ENCODE results near the gene LRRC7. TPM values are rescaled to one million over a fixed set of nuclear protein-coding genes. Genes with fewer than 3 reads are reported as not detected.

The LRRC7 gene
- total RNA-seq, 2 experiments from 2014 or later: not detected

DNA sequence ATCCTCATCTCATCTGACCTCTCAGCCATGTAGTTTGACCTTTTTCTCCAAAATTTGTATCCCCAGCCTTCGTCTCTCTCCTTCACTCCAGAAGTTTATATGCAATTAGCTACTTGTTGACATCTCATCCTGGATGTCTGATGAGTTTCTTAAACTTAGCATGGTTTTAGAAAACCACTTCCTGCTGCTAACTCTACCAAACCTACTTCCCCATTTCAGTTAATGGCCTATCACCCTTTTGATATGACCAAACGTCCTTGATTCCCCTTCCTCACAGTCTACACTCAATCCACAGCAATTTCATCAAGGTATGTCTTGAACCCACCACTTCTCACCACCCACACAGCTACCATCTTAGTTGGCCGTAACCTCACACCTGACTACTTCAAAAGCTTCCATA lies 515.8 kb downstream of the LRRC7 start:
- CTCF ChIA-PET: interaction anchor here (0.5 kb wide), 1 partner anchor 42 kb away, joined by 4 read pairs; no protein-coding TSS in a partner anchor

DNA sequence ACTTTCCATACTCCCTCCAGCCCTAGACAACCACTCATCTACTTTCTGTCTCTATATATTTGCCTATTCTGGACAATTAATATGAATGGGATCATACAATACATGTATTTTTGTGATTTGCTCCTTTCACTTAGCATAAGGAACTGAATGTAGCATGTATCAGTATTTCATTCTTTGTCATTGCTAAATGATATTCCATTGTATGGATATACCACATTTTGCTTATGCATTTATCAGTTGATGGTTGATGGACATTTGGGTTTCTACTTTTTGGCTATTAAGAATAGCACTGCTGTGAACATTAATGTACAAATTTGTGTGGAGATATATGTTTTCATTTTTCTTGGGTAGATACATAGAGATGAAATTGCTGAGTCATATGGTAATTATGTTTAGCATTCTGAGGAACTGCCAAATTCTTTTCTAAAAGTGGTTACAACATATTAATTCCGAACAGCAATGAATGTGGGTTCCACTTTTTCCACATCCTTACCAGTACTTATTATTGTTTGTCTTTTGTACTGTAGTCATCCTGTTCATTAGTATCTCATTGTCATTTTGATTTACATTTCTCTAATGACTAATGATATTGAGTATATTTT lies 516.7 kb downstream of the LRRC7 start:
- H3K27ac Mint-ChIP-seq: no peak overlapping the region
- no peaks in the 10 kb centered on the region for H3K36me3 Mint-ChIP-seq (ENCODE audit: low read depth)
- H3K27me3 Mint-ChIP-seq: peaks cover 6% of the 10 kb centered on the region
- no peak for DNase-seq
- peaks cover 3% of the 10 kb centered on the region for H3K9me3 Mint-ChIP-seq
- ChIA-PET POLR2A (no interaction called here), CTCF (no interaction called here)
- H3K4me1 Mint-ChIP-seq: peaks cover 5% of the 10 kb centered on the region
- H3K4me3 Mint-ChIP-seq: no peak overlapping the region

More for the DNA sequence above, 515.8 kb downstream of the LRRC7 start:
- peaks cover 3% of the 10 kb centered on the region for H3K9me3 Mint-ChIP-seq
- peaks cover 5% of the 10 kb centered on the region for H3K4me1 Mint-ChIP-seq
- H3K4me3 Mint-ChIP-seq: no peak overlapping the region
- DNase-seq: no peak
- no peak overlapping the region for H3K27ac Mint-ChIP-seq
- POLR2A ChIA-PET: interaction anchor here (0.7 kb wide), 1 partner anchor 10 kb away, joined by 3 read pairs; no protein-coding TSS in a partner anchor
- H3K27me3 Mint-ChIP-seq: peaks cover 6% of the 10 kb centered on the region
- no peaks in the 10 kb centered on the region for H3K36me3 Mint-ChIP-seq (ENCODE audit: low read depth)

DNA sequence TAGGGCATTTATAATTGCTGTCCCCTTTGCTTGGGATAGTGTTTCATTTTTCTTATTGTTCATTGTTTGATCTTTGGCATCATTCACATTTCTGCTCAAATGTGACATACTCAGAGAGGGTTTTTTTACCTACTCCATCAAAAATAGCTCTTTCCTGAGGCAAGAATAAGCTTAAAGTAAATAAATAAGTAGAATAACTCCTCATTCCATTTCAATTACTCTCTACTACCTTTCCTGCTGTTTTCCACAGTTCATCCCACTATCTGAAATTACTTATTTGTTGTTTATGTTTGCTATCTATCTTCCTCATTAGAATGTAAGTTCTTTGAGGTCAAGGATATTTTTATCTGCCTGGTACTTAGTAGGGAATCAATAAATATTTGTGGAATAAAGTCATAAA lies 517.8 kb downstream of the LRRC7 start:
- Mint-ChIP-seq H3K4me3 (no peak overlapping the region), H3K27ac (no peak overlapping the region), H3K27me3 (peaks cover 6% of the 10 kb centered on the region), H3K36me3 (ENCODE audit: low read depth) (no peaks in the 10 kb centered on the region), H3K9me3 (peaks cover 3% of the 10 kb centered on the region), H3K4me1 (peaks cover 5% of the 10 kb centered on the region)
- no peak for DNase-seq
- POLR2A ChIA-PET: no interaction called here
- CTCF ChIA-PET: no interaction called here

DNA sequence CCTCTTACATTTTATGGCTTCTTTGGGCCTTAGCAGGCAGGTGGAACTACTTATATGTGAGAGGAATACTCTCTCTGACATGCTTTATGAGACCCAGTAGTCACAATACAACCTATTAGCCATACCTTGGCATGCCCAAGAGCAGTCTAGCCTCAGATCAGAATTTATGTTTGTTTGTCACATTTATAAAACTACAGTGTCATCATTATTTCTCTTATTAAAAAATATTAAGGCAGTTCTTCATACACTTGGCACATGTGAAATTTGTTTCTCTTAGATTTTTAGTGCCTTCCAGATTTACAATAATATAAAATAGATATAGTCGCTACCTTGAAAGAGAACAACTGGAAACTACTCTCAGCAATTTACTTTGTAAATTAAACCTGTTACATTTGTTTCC lies 519.2 kb downstream of the LRRC7 start:
- Mint-ChIP-seq H3K9me3 (peaks cover 3% of the 10 kb centered on the region), H3K4me1 (peaks cover 5% of the 10 kb centered on the region), H3K36me3 (ENCODE audit: low read depth) (no peaks in the 10 kb centered on the region), H3K27ac (no peak overlapping the region), H3K4me3 (no peak overlapping the region), H3K27me3 (peaks cover 2% of the 10 kb centered on the region)
- POLR2A ChIA-PET: no interaction called here
- CTCF ChIA-PET: no interaction called here
- no peak for DNase-seq

DNA sequence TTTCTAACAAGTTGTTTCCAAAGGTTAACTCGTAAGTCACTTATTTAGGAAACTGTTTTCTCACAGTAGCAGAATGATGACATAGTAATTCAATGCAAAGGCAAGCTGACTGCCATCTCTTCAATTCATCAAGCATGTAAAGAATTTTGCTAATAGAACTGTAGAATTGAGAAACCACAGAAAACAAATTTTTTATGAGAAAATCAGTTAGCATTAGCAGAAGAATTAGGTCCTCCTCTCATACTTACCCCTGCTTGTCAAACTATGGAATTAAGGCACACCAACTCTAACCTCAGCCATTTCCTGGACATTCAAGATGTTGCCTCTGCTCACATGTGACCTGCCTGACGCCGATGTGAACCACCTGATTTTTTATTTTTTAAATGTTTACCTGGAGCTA lies 522.4 kb downstream of the LRRC7 start:
- CTCF ChIA-PET: no interaction called here
- DNase-seq: no peak
- Mint-ChIP-seq H3K9me3 (no peaks in the 10 kb centered on the region), H3K27me3 (peaks cover 2% of the 10 kb centered on the region), H3K36me3 (ENCODE audit: low read depth) (no peaks in the 10 kb centered on the region), H3K4me3 (no peak overlapping the region), H3K27ac (no peak overlapping the region), H3K4me1 (no peaks in the 10 kb centered on the region)
- POLR2A ChIA-PET: no interaction called here

DNA sequence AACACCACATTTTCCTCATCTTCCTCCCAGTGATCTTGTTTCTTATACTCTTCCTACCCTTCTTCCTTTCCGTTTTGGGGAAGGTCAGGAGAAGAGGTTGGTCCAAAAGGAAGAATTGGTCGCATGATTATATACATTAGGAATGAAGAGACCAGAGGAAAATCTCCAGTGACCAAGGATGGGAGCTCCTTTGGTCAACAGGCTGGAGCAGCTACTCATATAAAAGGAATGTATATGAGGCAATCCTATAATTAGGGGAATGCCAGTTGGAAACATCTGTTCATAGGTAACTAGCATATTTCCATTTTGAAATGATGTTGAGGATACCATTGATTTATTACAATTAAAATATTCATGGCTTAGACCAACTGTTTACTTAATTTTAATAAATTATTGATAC lies 523.2 kb downstream of the LRRC7 start:
- no peak for DNase-seq
- H3K27me3 Mint-ChIP-seq: peaks cover 2% of the 10 kb centered on the region
- no peak overlapping the region for H3K4me3 Mint-ChIP-seq
- ChIA-PET POLR2A (no interaction called here), CTCF (no interaction called here)
- no peaks in the 10 kb centered on the region for H3K4me1 Mint-ChIP-seq
- H3K27ac Mint-ChIP-seq: no peak overlapping the region
- no peaks in the 10 kb centered on the region for H3K9me3 Mint-ChIP-seq
- no peaks in the 10 kb centered on the region for H3K36me3 Mint-ChIP-seq (ENCODE audit: low read depth)

DNA sequence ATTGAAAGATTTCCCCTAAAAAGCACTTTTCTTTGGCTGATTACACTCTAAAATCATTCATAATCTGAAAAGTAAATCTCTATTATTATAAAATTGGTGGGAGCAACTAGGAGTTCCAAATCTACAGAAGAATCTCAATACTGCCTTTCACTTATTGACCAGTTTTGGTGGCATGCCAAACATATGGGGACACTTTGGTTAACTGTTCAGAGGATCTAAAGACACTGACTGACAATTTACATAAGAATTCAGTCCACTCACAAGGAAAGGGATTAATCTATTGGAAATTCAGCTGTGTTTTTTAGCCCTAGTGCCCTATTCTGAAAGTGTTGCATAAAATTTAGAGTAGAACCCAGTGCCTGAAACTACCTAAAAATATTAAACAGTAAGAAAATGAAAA lies 524.1 kb downstream of the LRRC7 start:
- ChIA-PET POLR2A (no interaction called here), CTCF (no interaction called here)
- H3K9me3 Mint-ChIP-seq: no peaks in the 10 kb centered on the region
- H3K4me1 Mint-ChIP-seq: no peaks in the 10 kb centered on the region
- peaks cover 2% of the 10 kb centered on the region for H3K27me3 Mint-ChIP-seq
- no peaks in the 10 kb centered on the region for H3K36me3 Mint-ChIP-seq (ENCODE audit: low read depth)
- H3K27ac Mint-ChIP-seq: no peak overlapping the region
- no peak overlapping the region for H3K4me3 Mint-ChIP-seq
- no peak for DNase-seq

DNA sequence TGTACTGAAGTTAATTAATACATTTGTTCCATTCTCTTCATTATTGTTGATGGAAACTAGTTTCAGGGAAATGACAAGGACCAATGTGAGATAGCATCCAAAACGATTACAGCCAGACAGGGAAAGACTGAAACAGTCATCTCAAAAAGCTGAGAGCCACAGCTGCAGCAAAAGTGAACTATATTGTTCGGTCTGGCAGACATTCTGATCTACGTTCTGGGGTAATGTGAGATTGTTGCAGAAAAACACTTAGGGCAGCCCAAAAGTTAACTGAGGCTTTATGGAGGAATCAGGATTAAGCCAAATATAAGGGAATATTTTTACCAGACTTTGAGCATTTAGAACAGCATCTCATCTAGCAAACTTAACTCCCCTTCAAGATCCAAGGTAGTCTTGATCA lies 524.8 kb downstream of the LRRC7 start:
- no peak overlapping the region for H3K27ac Mint-ChIP-seq
- no peaks in the 10 kb centered on the region for H3K9me3 Mint-ChIP-seq

DNA sequence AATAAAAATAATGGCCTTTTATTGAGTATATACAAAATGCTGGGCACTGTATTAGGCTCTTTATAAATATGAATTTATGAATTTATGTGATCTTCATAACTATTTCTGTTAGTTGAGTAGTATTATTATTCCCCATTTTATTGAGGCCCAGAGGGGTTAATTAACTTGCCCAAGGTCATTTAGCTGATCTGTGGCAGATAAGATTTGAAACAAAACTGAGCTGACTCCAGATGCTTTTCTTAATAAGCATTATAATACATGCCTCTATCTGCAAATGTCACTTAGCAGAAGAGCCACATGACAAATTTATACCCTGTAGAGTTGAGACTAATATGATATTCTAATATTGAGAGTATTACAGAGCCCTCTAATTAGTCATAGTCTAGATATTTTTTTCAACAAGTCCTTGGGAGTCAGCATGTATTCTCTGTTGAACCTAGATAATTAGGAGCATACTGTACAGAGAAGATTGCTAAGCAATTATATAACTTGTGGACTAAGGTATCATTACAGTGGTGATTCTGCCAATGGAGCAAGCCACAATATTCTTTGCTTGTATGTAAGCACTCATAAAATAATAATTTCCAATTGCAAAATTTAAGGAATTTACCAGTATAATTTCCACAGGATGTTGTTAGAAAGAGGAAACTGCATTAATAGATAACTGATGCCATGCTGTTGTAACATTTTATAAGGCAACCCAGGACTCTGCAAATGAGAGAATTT lies 525.7 kb downstream of the LRRC7 start:
- ChIA-PET CTCF (no interaction called here), POLR2A (no interaction called here)
- Mint-ChIP-seq H3K9me3 (no peaks in the 10 kb centered on the region), H3K36me3 (ENCODE audit: low read depth) (no peaks in the 10 kb centered on the region), H3K27ac (no peak overlapping the region), H3K4me3 (no peak overlapping the region), H3K27me3 (no peaks in the 10 kb centered on the region), H3K4me1 (no peaks in the 10 kb centered on the region)
- DNase-seq: no peak

More for the DNA sequence above, 524.8 kb downstream of the LRRC7 start:
- CTCF ChIA-PET: no interaction called here
- DNase-seq: no peak
- POLR2A ChIA-PET: no interaction called here
- H3K36me3 Mint-ChIP-seq (ENCODE audit: low read depth): no peaks in the 10 kb centered on the region
- H3K27me3 Mint-ChIP-seq: peaks cover 2% of the 10 kb centered on the region
- H3K4me1 Mint-ChIP-seq: no peaks in the 10 kb centered on the region
- no peak overlapping the region for H3K4me3 Mint-ChIP-seq

DNA sequence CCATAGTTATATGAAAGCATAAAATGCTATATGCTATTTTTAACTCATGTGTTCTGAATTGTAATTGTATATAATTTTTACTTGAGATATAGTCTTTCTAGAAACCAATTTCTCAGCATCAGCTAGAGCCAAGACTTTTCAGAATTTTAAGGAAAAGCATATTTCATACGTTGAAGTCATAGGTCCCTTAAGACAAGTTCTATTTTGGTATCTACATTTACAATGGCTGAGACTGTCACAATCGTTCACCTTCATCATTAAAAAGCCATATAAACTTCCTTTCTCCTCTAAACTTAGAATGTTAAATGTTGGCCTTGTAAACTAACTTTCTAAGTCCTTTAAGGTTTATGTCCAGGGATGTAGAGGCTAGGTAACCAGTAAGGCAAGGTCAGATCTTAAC lies 533.5 kb downstream of the LRRC7 start:
- ChIA-PET CTCF (no interaction called here), POLR2A (no interaction called here)
- Mint-ChIP-seq H3K36me3 (ENCODE audit: low read depth) (no peaks in the 10 kb centered on the region), H3K9me3 (no peaks in the 10 kb centered on the region), H3K27ac (no peak overlapping the region), H3K27me3 (peaks cover 5% of the 10 kb centered on the region), H3K4me3 (no peak overlapping the region), H3K4me1 (no peaks in the 10 kb centered on the region)
- no peak for DNase-seq

DNA sequence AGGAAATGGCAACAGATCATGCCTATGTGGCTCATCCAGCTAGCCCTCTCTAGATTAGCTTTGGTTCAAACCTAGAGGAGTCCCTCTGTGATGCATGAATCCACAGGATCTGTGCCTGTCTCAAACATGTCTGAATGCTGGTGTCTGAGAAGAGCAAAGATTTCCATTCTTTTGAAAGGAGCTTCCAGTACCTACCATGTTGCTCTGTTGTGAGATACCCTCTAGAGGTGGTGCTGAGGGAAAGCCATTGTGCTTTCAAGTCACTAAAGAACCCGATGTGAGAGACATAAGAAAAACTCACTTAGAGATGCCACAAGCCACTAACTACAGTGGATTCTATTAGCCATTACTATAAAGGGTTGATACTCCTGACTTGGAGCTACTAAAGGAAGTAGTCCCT lies 534.1 kb downstream of the LRRC7 start:
- ChIA-PET POLR2A (no interaction called here), CTCF (no interaction called here)
- Mint-ChIP-seq H3K4me1 (no peaks in the 10 kb centered on the region), H3K9me3 (no peaks in the 10 kb centered on the region), H3K4me3 (no peak overlapping the region), H3K27me3 (peaks cover 5% of the 10 kb centered on the region), H3K36me3 (ENCODE audit: low read depth) (no peaks in the 10 kb centered on the region), H3K27ac (no peak overlapping the region)
- DNase-seq: no peak

DNA sequence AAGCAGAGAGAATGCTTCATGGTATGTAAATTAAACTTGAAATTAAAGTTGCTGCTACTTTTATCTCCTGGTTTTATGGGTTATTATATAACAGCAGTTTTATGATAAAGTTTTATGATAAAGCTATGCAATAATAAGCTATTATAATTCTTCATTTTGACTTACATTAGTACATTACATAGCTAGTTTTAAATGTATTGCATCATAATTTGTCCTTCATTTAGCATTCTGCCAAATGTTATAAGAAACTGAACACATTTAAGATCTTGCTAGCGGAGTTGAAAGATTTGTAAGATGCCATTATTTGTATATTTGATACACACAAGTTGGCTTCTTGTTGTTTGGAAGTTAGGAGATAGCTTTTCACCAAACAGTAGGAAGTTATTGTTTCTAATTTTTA lies 536.0 kb downstream of the LRRC7 start:
- ChIA-PET POLR2A (no interaction called here), CTCF (no interaction called here)
- Mint-ChIP-seq H3K27me3 (peaks cover 5% of the 10 kb centered on the region), H3K4me3 (no peak overlapping the region), H3K9me3 (no peaks in the 10 kb centered on the region), H3K36me3 (ENCODE audit: low read depth) (no peaks in the 10 kb centered on the region), H3K4me1 (no peaks in the 10 kb centered on the region), H3K27ac (no peak overlapping the region)
- DNase-seq: no peak

DNA sequence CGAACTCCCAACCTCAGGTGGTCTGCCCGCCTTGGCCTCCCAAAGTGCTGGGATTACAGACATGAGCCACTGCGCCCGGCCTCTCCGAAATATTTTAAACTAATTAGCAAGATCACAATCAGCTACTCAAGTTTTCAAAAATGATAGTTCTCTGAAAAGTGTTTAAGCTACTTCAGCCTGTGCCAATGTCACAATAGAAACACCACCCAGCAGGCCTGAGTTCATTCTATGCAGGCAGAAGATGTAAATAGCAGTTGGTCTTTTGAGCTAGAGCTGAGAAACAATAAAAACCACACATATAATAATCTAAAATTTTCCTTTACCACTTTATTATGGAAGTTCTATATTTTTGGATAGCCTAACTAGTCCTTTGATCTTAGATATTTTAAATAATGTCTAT lies 541.5 kb downstream of the LRRC7 start:
- H3K36me3 Mint-ChIP-seq (ENCODE audit: low read depth): no peaks in the 10 kb centered on the region
- H3K27ac Mint-ChIP-seq: no peak overlapping the region
- H3K4me1 Mint-ChIP-seq: no peaks in the 10 kb centered on the region
- ChIA-PET POLR2A (no interaction called here), CTCF (no interaction called here)
- H3K4me3 Mint-ChIP-seq: no peak overlapping the region
- H3K9me3 Mint-ChIP-seq: no peaks in the 10 kb centered on the region
- DNase-seq: no peak
- H3K27me3 Mint-ChIP-seq: peaks cover 11% of the 10 kb centered on the region

DNA sequence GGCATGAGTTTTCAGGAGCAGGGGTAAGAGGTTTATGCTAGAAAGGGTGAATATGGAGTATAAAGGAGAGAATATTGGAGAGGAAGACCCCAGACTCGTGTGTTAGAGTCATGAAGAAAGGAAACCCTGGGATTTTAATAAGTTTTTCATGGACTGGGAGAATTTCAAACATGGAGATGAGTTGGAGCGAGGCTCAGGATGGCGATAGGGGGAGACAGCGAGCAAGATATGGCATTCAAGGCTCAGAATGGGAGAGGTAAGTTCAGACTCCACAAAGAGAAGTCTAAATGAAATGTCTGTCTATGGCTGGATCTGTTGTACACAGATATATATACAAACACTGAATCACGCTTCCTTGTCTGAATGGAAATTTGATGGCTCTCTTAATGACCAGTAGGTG lies 545.1 kb downstream of the LRRC7 start:
- POLR2A ChIA-PET: no interaction called here
- Mint-ChIP-seq H3K9me3 (no peaks in the 10 kb centered on the region), H3K27me3 (peaks cover 14% of the 10 kb centered on the region), H3K4me1 (no peaks in the 10 kb centered on the region), H3K27ac (no peak overlapping the region), H3K4me3 (no peak overlapping the region), H3K36me3 (ENCODE audit: low read depth) (no peaks in the 10 kb centered on the region)
- CTCF ChIA-PET: no interaction called here
- DNase-seq: no peak

All from activated CD4-positive, alpha-beta memory T cell treated with anti-CD3 and anti-CD28 coated beads, Interleukin-2, amount 10 ng/mL, durations not matched to agents 7 days and 5 days (primary cell).